GM18505 (cell line): ENCODE data around the gene MTG2.
A peak's percentile ranks its signal among the peaks of the same experiment; 100 is the strongest.

Experiments used
- ATAC-seq: cut with Tn5 transposase; IDR thresholded peaks from one replicate; pipeline ENCODE4 v1.9.1; 2021; ENCODE audit not compliant: unreplicated experiment
- POLR2A ChIP-seq: IDR thresholded peaks from 4 replicates; pipeline ENCODE4 v1.6.1; 2011; ENCODE audit warnings: borderline replicate concordance; ENCODE audit not compliant: insufficient read depth, insufficient read length; ENCODE audit errors: extremely low read depth

The MTG2 gene, protein sequence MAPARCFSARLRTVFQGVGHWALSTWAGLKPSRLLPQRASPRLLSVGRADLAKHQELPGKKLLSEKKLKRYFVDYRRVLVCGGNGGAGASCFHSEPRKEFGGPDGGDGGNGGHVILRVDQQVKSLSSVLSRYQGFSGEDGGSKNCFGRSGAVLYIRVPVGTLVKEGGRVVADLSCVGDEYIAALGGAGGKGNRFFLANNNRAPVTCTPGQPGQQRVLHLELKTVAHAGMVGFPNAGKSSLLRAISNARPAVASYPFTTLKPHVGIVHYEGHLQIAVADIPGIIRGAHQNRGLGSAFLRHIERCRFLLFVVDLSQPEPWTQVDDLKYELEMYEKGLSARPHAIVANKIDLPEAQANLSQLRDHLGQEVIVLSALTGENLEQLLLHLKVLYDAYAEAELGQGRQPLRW

DNA sequence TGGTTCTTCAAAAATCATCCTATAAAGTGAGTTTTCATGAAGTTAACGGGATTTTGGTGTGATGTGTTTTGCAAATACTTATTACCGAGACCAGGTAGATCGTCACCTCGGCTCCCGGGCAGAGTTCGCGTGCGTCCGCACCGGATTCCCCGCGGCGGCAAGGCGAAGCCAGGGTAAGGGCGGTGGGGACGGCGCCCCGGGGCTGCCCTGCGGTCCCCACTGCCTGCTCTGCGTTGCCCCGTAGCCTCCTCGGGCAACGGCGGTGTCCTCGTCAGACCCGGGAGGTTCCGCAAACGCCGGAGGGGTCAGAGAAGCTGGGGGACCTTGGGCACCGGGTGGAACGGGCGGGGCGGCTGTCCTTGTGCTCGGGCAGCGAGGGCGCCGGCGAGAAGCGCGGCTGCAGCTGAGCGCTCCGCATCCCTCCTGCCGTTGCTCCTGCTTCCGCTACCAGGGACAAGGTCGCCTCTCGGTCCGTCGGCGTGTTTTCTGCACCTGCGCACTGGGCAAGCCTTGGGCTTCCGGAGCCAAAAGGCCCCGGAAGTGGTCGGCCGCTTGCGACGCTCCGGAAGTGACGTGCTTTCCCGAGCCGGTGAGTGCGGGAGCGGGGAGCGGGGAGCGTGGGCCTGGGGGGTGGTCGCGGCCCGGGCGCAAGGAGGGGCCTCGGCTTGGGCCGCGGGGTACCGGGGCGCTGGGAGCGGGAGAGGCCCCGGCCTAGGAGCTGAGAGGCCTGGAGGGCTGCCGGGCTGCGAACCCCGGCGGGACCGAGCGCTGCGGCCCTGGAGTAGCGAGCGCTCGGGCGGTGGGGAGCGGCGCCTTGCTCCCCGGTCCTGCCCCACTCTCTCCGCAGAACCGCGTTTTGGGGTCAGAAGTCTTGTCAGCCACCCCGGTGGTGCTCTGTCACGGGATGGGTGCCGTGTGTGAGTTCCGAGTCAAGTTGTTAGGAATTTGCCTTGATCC lies at the start of gene MTG2:
Gene MTG2 (plus strand): TSS at position 560 of the 957 bp plus-strand sequence. CDS start 10,393 bp downstream, outside the sequence.
- peak; percentile 99 for TF ChIP-seq POLR2A
- peak; percentile 89 for ATAC-seq

DNA sequence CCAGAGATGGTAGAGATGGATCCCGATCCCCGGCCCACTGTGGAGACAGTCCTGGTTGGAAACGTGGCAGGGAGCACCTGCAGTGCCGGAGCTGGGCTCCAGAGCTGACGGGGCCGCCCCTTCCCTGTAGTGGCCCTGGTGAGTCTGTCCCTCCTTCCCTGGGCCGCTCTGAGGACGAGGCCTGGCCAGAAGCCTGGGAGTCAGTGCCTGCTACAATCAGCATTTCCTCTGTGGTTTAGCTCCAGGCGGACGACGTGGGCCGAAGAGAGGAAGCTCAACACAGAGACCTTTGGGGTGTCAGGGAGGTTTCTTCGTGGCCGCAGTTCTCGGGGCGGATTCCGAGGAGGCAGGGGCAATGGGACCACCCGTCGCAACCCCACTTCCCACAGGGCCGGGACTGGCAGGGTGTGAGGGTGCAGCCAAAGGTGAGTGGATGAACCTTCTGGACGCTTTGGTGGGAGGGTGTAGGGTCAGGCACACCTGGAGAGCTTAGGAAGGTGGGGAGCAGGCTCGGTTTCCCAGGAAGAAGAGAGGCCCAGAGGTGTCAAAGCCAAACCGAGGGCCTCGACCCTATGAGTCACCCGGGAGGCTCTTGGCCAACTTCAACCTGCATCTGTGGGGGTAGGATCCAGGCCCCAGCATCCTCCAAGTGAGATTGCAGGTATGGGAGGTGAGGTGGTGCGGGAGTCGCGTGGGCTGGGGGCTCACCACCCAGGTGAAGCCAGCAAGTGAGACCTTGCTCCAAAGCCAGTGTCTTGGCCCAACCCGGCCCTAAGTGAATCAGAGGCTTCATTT lies 49.6 kb upstream of the MTG2 start:
- ATAC-seq: no peak
- TF ChIP-seq POLR2A: no peak

DNA sequence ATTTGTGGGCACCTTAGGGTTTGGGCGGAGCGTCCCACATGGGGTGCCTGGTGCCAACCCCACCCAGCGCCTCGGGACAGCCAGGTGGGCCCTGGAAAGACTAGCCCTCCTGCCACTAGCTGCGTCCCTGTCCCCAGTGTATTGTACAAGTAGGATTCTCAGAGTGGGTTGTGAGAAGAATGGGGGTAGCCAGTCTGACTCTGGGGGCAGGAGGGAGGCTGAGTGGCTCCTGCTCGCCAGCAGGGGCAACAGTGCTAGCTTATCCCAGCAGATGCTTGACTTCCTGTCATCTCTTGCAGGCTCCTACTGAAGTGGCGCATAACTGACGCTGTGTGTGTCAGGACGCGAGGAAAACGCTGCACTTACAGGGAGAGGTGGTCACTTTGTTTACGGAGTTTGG lies 49.0 kb upstream of the MTG2 start:
- ATAC-seq: no peak
- TF ChIP-seq POLR2A: no peak

DNA sequence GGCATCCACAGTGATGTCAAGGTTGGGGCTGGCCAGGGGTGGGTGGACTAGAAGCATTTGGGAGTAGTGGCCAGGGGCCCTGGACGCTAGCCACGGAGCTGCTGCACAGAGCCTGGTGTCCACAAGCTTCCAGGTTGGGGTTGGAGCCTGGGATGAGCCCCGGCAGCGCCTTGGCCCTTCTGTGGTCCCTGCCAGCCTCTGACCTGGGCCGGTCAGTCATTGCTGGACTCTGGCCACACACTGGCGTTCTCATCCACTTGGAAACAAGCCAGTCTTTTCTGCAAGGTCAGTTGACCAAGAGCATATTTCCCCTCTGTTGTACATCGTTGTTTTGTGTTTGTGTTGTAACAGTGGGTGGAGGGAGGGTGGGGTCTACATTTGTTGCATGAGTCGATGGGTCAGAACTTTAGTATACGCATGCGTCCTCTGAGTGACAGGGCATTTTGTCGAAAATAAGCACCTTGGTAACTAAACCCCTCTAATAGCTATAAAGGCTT lies 48.0 kb upstream of the MTG2 start:
- no peak for TF ChIP-seq POLR2A
- no peak for ATAC-seq

DNA sequence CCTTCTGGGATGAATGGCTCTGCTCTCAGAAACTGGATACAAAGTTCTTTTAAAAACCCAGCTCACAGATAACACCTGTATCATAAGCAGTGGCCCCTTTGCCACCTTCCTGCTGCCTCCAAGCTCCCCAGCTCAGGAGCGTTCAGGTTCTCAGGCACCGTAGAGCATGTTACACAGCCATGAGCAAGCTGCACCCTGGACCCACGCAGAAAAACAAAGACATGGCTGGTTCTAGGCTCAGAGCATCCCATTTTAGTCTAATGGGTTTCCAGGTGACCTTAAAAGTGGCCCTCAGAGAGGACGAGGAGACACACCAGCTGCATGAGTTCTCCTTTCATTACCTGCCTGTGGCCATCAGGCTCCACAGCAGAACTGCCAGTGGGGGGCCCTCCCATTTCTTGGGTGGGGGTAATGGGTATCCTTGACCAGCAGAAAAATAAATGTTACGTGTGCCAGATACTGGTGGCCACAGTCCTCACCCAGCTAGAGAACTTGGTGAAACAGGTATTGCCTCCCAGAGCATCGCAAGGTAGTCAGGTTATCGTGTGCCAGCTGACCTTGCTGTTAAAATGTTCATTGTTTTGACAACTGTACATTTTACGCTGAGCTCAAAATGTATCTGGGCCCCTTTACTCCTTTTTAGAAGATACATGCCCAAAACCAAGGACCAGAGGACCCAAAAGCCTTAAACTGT lies 47.1 kb upstream of the MTG2 start:
- ATAC-seq: no peak
- TF ChIP-seq POLR2A: peak; percentile 25

DNA sequence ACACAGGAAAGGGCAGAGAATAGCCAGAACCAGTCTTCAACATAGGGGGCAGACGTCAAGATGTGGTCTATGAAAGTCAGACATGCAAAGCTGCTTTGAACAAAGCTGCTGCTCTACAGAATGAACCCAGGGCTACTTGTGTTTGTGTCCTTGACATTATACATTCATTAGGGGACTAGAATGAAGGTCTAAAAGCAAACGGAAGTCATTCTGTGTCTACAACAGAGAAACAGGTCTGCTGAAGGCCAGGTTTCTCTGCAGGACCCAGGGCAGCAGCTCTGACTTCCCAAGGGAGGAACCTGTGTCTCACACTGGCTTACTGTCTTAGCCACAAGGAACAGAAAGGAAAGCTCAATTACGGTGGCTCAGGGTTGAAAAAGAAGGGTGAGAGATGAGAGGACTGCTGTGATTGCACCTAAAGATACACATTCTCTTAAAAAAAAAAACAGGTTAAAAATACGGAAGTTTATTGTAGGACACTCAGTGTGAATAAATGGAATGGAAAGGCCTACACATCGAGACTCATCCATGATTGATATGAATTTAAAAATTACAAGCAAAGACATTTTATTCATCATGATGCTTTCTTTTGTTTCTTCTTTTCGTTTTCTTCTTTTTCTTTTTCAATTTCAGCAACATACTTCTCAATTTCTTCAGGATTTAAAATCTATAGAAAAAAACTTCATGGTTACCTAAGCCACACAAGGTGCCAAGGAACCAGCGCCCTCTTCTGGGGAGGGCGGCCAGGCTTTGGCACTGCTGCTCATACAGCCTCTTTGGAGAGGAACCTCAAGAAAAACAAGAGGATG lies 46.3 kb upstream of the MTG2 start:
- ATAC-seq: no peak
- no peak for TF ChIP-seq POLR2A

DNA sequence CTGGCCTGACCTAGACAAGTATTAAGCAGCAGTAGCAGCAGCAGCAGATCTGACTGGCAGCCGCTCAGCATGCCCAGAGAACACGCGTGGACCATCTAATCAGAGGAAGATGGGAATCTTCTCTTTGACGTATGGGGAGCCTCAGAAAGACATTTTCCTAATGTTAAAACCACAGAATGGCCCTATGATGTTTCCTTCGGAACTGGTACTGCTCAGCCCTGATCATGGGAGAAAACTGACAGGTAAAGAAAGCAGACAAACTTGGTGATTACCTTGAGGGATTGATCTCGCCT lies 45.8 kb upstream of the MTG2 start:
- TF ChIP-seq POLR2A: no peak
- no peak for ATAC-seq

DNA sequence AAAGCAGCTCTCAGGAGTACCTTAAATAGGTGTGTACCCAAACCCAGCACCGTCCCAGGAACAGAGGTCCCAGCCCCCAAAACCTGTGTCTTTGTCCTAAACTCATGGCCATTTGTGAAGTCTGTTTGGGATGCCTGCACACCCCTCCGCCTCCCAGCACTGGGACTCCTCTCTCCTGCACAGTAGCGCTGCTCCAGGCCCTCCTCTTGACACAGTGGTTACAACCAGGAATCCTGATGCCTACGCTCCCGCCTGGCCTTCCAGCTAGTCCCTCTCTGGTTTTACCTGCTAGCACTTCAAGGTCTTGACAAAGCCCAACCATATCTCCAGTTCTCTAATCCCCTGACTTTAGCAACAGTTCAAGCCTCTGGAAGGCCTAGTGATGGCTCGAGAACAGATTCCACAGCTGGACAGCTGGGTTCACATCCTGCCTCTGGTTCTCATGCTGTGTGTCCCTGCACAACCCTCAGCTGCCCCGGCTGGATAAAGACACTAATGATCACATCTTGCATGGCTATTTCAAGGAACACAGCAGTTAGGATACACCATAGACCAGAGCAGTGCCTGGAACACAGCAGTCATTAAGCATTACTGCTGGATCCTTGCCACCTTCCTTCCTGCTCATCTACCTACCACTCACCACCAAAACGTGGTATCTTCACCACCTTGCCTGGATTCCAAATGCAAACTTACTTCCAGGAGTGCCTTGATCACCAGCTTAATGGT lies 45.2 kb upstream of the MTG2 start:
- no peak for ATAC-seq

DNA sequence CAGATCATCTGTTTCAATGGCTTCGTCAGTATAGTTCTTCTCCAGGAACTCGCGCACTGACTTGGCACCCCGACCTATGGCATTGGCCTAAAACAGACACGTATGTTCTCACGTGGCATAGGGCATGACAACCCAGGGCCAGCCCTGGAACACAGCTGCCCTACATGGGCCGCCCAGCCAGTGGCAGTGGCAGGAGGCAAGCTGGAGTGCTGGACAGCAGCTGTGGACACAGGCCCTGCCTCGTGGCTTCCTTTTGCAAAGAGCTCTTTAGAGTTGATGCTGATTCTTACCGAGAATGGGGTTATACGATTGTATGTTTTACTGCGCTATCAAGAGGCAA lies 44.7 kb upstream of the MTG2 start:
- ATAC-seq: no peak
- TF ChIP-seq POLR2A: no peak

More for the DNA sequence above, 45.2 kb upstream of the MTG2 start:
- no peak for TF ChIP-seq POLR2A

DNA sequence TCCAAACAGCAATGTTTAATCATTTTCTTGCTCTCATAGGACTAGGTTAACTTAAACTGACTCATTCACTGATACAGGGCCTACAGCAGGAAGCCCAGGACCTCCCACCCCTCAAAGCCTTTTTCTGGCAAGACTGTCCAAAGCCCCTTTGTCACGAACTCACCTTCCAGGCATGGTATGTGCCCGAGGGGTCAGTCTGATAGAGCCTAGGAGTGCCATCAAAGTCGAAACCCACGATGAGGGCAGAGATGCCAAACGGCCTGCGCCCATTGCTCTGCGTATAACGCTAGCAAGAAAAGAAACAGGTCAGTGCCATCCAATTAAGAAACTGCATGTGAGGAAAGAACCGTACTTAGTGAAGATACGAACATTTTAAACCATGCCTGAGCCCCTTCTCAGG lies 43.9 kb upstream of the MTG2 start:
- no peak for ATAC-seq
- no peak for TF ChIP-seq POLR2A

DNA sequence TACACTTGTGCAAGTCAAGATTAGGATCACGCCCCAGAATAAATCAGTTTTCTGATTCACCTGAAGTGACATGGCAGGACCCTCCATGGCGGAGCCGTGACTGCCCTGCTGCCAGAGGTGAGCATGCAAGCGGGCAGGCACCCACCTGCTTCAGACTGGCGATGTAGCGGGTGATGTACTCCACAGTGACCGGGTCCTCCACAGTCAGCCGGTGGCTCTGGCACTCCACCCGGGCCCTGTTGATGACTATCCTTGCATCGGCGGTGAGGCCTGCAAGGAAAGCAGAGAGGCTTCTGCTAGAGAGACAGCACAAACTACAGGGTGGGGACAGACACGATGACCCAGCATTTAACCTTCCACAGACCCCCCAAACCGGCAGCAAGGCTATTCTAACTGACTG lies 43.2 kb upstream of the MTG2 start:
- no peak for TF ChIP-seq POLR2A
- ATAC-seq: no peak

DNA sequence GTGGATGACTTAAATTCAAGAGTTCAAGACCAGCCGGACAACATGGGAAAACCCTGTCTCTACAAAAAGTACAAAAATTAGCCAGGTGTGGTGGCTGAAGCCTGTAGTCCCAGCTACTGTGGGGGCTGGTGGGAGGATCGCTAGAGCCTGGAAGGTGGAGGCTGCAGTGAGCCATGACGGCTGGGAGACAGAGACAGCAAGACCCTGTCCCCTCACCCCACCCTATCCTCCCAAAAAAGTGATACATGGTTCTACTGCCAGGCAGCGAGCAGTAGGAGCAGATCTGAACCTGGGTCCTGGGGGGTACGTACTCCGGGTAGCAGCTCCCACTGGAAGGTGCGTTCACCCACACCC lies 41.8 kb upstream of the MTG2 start:
- TF ChIP-seq POLR2A: peak; percentile 17
- ATAC-seq: no peak
